HepG2 (cell line): Measurements from ENCODE around the gene TOMM7. TPM values are rescaled to one million over a fixed set of nuclear protein-coding genes. Genes with fewer than 3 reads are reported as not detected.

Experiments used
- ARID5B ChIP-seq: IDR thresholded peaks from 2 replicates; pipeline ENCODE4 v1.4.0; 2020; ENCODE audit warnings: mild to moderate bottlenecking, missing genetic modification reagents
- BATF2 ChIP-seq: sonication (generic); formaldehyde crosslinking; IDR thresholded peaks from 2 replicates; pipeline ENCODE4 v1.8.0; 2022; ENCODE audit warnings: mild to moderate bottlenecking, missing genetic modification reagents, moderate library complexity
- DZIP1 ChIP-seq: sonication (generic); formaldehyde crosslinking; IDR thresholded peaks from 2 replicates; pipeline ENCODE4 v1.5.0; 2020; ENCODE audit warnings: mild to moderate bottlenecking, missing genetic modification reagents
- KDM1A ChIP-seq: IDR thresholded peaks from 2 replicates; pipeline ENCODE4 v1.6.1; 2016; ENCODE audit warnings: missing compliant biosample characterization
- NFAT5 ChIP-seq: sonication (generic); formaldehyde crosslinking; IDR thresholded peaks from 2 replicates; pipeline ENCODE4 v1.4.0; 2020; ENCODE audit warnings: missing genetic modification reagents
- PAWR ChIP-seq: sonication (generic); formaldehyde crosslinking; IDR thresholded peaks from 2 replicates; pipeline ENCODE4 v1.4.0; 2020; ENCODE audit warnings: missing genetic modification reagents, mild to moderate bottlenecking, borderline replicate concordance
- RBFOX2 ChIP-seq: fragments of 200-400 bp; formaldehyde crosslinking; IDR thresholded peaks from 2 replicates; pipeline ENCODE4 v1.6.1; 2017; ENCODE audit warnings: low read depth, mild to moderate bottlenecking, low read length
- SYNCRIP ChIP-seq: fragments of 200-400 bp; formaldehyde crosslinking; IDR thresholded peaks from 2 replicates; pipeline ENCODE4 v1.6.1; 2018; ENCODE audit warnings: mild to moderate bottlenecking, low read depth, low read length; ENCODE audit not compliant: insufficient read depth
- TAF1 ChIP-seq: sonication (generic); formaldehyde crosslinking; IDR thresholded peaks from 2 replicates; pipeline ENCODE4 v1.4.0; 2020; ENCODE audit warnings: missing genetic modification reagents
- ZFP36L1 ChIP-seq: sonication (generic); formaldehyde crosslinking; IDR thresholded peaks from 2 replicates; pipeline ENCODE4 v1.8.0; 2022; ENCODE audit warnings: mild to moderate bottlenecking, missing genetic modification reagents, moderate library complexity
- ZFY ChIP-seq: sonication (generic); formaldehyde crosslinking; IDR thresholded peaks from 2 replicates; pipeline ENCODE4 v1.4.0; 2020; ENCODE audit warnings: missing genetic modification reagents
- ZNF766 ChIP-seq: sonication (generic); formaldehyde crosslinking; IDR thresholded peaks from 2 replicates; pipeline ENCODE4 v1.5.0; 2020; ENCODE audit warnings: missing genetic modification reagents, borderline replicate concordance
- polyA plus RNA-seq, 8 experiments: library from polyadenylated mRNA; depleted of rRNA in 3 of 8; stranded (reverse) in 7 of 8; unstranded in 1 of 8; fragments of >200 nt; fragmentation: Illumina TruSeq in 4 of 8; extraction: Trizol in 4 of 8; gene quantifications; 2 replicates each; pipeline versions ENCODE4 v1.2.1 to v1.2.3, GENCODE V29; 2011 to 2016; ENCODE audit warnings: low read depth in 4 of 8, missing spikeins in 1 of 8, mixed read lengths in 1 of 8; ENCODE audit not compliant: insufficient read depth in 1 of 8
- total RNA-seq, 5 experiments: library from RNA; depleted of rRNA; stranded (reverse); fragments of >200 nt; fragmentation: Illumina TruSeq; extraction: Trizol; gene quantifications; 2 replicates each; pipeline ENCODE4 v1.2.3, GENCODE V29; 2016; ENCODE audit warnings: low read depth in 1 of 5
- TF ChIP-seq, protein P1 (sequence below): sonication (generic); formaldehyde crosslinking; conservative IDR thresholded peaks from 2 replicates; pipeline ENCODE4 v1.8.1; 2023; ENCODE audit warnings: missing genetic modification reagents

The TOMM7 gene
- total and polyA plus RNA-seq, 2 of the 13 experiments (the other 11 are each of a cell fraction or from before 2014, with no cell fraction given) = 251 to 369 TPM

DNA sequence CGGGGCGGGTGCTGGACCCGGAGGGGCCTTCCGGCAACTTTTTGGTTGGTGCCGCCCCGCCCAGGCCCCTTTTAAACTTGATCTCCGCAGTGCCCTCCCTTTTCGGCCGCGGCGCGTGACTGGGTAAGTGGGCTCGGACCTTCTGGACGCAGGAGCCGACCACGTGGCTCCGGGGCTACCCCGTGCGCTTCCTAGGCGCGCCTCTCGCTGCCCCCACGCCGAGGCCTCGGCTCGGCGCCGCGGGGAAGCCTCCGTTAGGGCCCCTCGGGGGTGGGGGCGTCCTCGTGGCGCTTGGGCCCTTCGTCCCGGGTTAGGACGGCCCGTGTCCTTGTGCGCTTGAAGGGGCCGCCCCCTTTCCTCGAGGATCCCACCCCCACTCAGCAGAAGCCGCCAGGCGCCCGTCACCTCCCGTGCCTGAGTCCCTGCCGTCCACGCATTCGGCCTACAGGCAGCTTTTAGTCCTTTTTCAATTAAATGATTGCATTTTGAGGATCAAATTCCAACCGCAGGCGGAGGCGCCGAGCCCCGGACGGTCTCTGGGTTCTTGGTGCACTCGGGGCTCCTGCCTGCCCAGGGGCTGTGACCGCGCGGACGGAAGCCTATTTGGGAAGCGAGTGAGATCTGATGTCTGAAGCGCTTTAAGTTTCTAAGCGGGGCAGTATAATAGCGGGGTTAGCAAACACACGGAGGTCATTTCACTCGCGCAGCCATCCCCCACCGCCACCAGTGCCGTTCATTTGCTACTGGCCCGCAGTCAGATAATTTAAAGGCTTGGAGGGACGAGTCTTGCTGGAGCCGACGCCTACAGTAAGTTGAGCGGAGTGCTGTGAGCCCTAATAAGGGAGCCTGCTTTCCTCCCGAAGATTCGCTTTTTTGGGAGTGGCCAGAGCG lies 31.8 kb upstream of the TOMM7 start (continued):
- peak; percentile 84; the same call in 1 of the 2 replicates for TF ChIP-seq ZNF766
- TF ChIP-seq PAWR (CRISPR knock-in tag) = no peak
- TF ChIP-seq SYNCRIP = no peak
- TF ChIP-seq, protein P1, sequence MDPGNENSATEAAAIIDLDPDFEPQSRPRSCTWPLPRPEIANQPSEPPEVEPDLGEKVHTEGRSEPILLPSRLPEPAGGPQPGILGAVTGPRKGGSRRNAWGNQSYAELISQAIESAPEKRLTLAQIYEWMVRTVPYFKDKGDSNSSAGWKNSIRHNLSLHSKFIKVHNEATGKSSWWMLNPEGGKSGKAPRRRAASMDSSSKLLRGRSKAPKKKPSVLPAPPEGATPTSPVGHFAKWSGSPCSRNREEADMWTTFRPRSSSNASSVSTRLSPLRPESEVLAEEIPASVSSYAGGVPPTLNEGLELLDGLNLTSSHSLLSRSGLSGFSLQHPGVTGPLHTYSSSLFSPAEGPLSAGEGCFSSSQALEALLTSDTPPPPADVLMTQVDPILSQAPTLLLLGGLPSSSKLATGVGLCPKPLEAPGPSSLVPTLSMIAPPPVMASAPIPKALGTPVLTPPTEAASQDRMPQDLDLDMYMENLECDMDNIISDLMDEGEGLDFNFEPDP = no peak
- TF ChIP-seq TAF1 (CRISPR knock-in tag) = peak; percentile 62
- no peak for TF ChIP-seq ZFP36L1
- peak; percentile 88 for TF ChIP-seq BATF2 (CRISPR knock-in tag)
- 0 out of 2 replicates have a peak, but pooled peaks have one; percentile 34 for TF ChIP-seq DZIP1 (CRISPR knock-in tag)
- TF ChIP-seq RBFOX2 = peak; percentile 98
- no peak; the same call in 1 of the 2 replicates for TF ChIP-seq KDM1A (CRISPR knock-in tag)
- TF ChIP-seq ZFY (CRISPR knock-in tag) = peak; percentile 89
- TF ChIP-seq ARID5B = peak; percentile 44; the same call in 1 of the 2 replicates
- peak; percentile 89 for TF ChIP-seq NFAT5 (CRISPR knock-in tag)
